GM12865 (cell line): ENCODE measurements around the gene PRKAR1B.

ENCODE experiments used
- DNase-seq: peaks from one replicate; pipeline ENCODE4 v3.0.0; 2010; ENCODE audit warnings: low read depth
- H3K4me3 ChIP-seq: 2 replicates; pipeline ENCODE4 v1.5.1; 2011; ENCODE audit warnings: mild to moderate bottlenecking, low read depth, low read length, control low read depth
- TF ChIP-seq, protein P1 (sequence below): IDR thresholded peaks from 2 replicates; pipeline ENCODE4 v1.5.1; 2011; ENCODE audit warnings: low read length, control low read depth, low read depth, inconsistent platforms; ENCODE audit not compliant: insufficient read depth; ENCODE audit errors: missing control alignments

The PRKAR1B gene

DNA sequence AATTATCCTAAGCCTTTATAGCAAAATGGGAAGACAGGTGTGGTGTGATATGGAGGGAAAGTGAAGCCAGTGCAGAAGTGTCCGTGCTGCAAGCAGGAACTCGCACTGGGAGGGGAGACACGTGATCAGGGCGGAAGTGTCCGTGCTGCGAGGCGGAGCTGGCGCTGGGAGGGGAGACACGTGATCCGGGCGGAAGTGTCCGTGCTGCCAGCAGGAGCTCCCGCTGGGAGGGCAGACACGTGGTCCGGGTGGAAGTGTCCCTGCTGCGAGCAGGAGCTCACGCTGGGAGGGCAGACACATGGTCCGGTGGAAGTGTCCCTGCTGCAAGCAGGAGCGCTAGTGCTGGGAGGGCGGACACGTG is 40.5 kb upstream of the PRKAR1B start:
- H3K4me3 ChIP-seq, result no peak overlapping the region
- TF ChIP-seq, protein P1, sequence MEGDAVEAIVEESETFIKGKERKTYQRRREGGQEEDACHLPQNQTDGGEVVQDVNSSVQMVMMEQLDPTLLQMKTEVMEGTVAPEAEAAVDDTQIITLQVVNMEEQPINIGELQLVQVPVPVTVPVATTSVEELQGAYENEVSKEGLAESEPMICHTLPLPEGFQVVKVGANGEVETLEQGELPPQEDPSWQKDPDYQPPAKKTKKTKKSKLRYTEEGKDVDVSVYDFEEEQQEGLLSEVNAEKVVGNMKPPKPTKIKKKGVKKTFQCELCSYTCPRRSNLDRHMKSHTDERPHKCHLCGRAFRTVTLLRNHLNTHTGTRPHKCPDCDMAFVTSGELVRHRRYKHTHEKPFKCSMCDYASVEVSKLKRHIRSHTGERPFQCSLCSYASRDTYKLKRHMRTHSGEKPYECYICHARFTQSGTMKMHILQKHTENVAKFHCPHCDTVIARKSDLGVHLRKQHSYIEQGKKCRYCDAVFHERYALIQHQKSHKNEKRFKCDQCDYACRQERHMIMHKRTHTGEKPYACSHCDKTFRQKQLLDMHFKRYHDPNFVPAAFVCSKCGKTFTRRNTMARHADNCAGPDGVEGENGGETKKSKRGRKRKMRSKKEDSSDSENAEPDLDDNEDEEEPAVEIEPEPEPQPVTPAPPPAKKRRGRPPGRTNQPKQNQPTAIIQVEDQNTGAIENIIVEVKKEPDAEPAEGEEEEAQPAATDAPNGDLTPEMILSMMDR, result no peak
- no peak for DNase-seq

DNA sequence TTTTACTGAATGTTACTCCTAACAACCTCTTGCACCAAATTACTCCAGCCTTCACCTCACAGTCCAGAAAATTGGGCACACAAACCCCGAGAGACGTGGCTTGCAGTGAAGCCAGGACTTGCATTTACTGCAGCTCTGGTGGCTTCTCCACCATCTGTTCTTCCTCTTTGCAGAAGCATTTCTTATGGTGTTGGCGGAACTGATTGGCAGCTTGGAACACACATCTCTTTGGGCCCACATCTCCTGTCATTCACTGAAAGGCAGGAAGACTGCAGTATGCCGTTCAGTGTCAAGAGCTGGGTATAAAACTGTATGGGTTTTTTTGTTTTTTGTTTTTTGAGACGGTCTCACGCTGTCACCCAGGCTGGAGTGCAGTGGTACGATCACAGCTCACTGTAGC is 38.3 kb upstream of the PRKAR1B start:
- DNase-seq, result no peak
- TF ChIP-seq, protein P1, result no peak
- no peak overlapping the region for H3K4me3 ChIP-seq

DNA sequence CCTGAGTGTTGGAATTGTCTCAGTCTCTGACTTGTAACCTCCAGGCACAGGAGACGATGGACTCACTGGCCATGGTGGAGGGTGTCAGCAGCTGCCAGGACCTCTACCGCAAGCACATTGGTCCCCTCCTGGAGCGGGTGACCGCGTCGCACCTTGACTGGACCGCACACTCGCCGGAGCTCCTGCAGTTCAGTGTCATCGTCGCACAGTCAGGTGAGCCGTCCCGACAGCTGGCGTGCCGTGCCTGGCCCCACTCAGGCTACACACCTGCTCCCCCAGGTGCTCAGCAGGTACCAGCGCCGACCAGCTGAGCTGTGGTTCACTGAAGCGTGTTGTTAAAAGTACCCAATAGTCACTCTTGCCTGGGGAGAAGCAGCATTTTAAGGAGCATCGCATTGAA is 36.7 kb upstream of the PRKAR1B start:
- TF ChIP-seq, protein P1, result no peak
- no peak overlapping the region for H3K4me3 ChIP-seq
- no peak for DNase-seq

DNA sequence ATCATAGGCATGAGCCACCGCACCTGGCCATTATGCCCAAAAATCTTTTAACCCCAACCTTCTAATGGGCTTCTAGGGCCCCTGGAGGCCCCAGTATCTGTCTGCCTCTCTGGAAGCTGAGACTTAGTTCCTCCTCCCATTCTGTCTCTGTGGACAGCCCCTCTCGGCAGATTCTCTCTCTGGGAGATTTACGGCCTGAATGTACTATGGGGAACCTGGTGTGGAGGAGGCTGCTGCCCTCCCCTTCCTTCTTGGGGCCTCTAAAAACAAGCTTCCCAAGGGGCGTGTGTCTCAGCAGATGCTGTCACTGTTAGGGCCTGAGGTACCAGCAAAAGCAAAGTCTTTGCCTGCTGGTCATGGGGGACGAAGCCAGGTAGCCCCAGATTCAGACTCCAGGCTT is 35.8 kb upstream of the PRKAR1B start:
- TF ChIP-seq, protein P1, result no peak
- no peak overlapping the region for H3K4me3 ChIP-seq
- DNase-seq, result no peak

DNA sequence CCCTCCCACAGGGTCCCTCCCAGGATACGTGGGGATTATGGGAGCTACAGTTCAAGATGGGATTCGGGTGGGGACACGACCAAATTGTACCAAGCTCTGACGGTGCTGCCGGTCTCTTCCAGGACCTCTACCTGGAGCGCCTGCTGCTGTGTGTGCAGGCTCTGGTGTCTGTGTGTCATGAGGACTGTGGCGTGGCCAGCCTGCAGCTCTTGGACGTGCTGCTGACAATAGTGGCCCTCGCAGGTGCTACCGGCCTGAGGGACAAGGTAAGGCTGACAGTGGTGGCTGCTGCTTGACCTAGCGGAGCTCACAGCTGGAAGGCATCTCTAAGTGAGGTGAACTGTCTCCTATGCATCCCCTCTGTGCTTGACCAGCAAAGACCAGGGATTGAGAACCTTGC is 34.5 kb upstream of the PRKAR1B start:
- TF ChIP-seq, protein P1, result no peak
- DNase-seq, result no peak
- H3K4me3 ChIP-seq, result no peak overlapping the region

DNA sequence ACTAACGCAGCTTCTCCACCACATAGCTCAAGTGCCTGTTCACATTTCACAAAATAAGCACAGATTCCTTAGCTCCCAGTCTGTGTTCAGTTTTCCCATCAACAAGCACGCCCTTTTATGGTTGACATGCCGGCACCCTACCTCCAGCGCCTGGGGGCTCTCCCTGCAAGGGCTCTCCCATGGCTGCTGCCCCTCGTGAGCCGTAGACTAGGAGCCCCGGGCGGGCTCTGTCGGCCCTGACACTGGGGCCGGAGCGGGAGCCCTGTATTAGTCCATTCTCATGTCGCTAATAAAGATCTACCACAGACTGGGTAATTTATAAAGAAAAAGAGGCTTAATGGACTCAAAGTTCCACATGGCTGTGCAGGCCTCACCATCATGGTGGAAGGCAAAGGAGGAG is 34.0 kb upstream of the PRKAR1B start:
- no peak overlapping the region for H3K4me3 ChIP-seq
- TF ChIP-seq, protein P1, result no peak
- DNase-seq, result no peak

DNA sequence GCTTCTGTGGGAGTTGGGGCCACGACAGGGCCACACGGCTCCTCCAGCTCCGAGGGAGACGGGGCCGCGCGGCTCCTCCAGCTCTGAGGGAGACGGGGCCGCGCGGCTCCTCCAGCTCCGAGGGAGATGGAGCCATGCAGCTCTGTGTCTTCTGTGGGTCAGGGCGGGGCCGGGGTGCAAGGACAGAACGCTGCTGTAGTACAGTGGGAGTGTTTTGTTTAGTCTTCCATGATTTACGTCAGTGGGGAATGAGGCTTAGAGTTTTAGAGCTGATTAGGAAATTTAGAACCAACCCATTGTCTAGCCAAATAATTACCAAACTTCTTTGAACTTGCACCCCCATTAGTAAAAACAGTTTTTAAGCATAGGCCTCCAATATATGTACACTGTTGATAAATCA is 32.9 kb upstream of the PRKAR1B start:
- TF ChIP-seq, protein P1, result no peak
- DNase-seq, result no peak
- no peak overlapping the region for H3K4me3 ChIP-seq
